K562 (cell line): Measurements from ENCODE around the gene ASB18. TPM values are rescaled to one million over a fixed set of nuclear protein-coding genes. Genes with fewer than 3 reads are reported as not detected.
A peak's percentile ranks its signal among the peaks of the same experiment; 100 is the strongest.

Experiments
- ATAC-seq: fragments of 200-7000 bp; cut with Tn5 transposase; 3 replicates; pipeline ENCODE4 v1.9.1; 2020; ENCODE audit warnings: moderate library complexity
- BruUV-seq: library from RNA; stranded (reverse); fragments of 400-500 nt; replicated peaks from 2 replicates; lab custom pipeline; 2021; lab: Mats Ljungman, UMichigan
- CTCF ChIA-PET: fragments of 300-600 bp; formaldehyde crosslinking; extraction: SDS; loops from one replicate; lab custom pipeline; 2021; ENCODE audit warnings: low intra/inter-chr PET ratio; lab: Yijun Ruan, JAX
- POLR2A ChIA-PET: fragments of 300-600, 350-650 bp; sonication (Branson Sonifier 250); formaldehyde crosslinking; extraction: SDS; loops from one replicate; lab custom pipeline; 2021; ENCODE audit warnings: antibody characterized with exemption, inconsistent platforms; lab: Yijun Ruan, JAX
- DNase-seq, 4 experiments: peaks; one replicate each; pipeline versions ENCODE4 v3.0.0 to v3.0.0-alpha.2; 2011 to 2018; ENCODE audit warnings: low spot score in 3 of 4, mixed read lengths in 3 of 4; ENCODE audit errors: extremely low read depth in 1 of 4
- FAIRE-seq: peaks from 2 replicates; lab custom pipeline; 2011; peaks lifted over from hg19 to GRCh38; lab: Jason Lieb, UNC
- H2AFZ ChIP-seq: 2 replicates; pipeline ENCODE4 v1.6.0; 2011; ENCODE audit warnings: low read depth, low read length, control low read depth, inconsistent platforms
- H3K27ac ChIP-seq: fragments of 200-600 bp; 3 replicates; pipeline ENCODE4 v1.8.0; 2011; ENCODE audit warnings: low read depth, mild to moderate bottlenecking, control low read depth, inconsistent platforms, low read length, moderate library complexity, mixed read lengths; ENCODE audit errors: extremely low read depth
- H3K27me3 ChIP-seq, 2 experiments: fragments of 300-600 bp in 1 of 2; 2 replicates in 1 of 2; 3 replicates in 1 of 2; pipeline versions ENCODE4 v1.6.0 to v1.8.0; 2011; ENCODE audit warnings: inconsistent platforms in 2 of 2, low read length in 2 of 2, mild to moderate bottlenecking in 1 of 2, mixed read lengths in 1 of 2, moderate library complexity in 1 of 2; ENCODE audit not compliant: control insufficient read depth in 2 of 2, insufficient read depth in 2 of 2
- H3K36me3 ChIP-seq: fragments of 300-600 bp; 3 replicates; pipeline ENCODE4 v1.8.0; 2011; ENCODE audit warnings: mild to moderate bottlenecking, low read length, inconsistent platforms; ENCODE audit not compliant: control insufficient read depth, insufficient read depth
- H3K4me1 ChIP-seq, 2 experiments: fragments of 200-600 bp in 1 of 2; replicated peaks in 1 of 2; 2 replicates in 1 of 2; 3 replicates in 1 of 2; pipeline versions ENCODE4 v1.5.1 to v1.8.0; 2011; ENCODE audit warnings: inconsistent platforms in 2 of 2, low read length in 2 of 2, mild to moderate bottlenecking in 1 of 2, mixed read lengths in 1 of 2, moderate library complexity in 1 of 2; ENCODE audit not compliant: control insufficient read depth in 2 of 2, insufficient read depth in 2 of 2
- H3K4me2 ChIP-seq: 2 replicates; pipeline ENCODE4 v1.6.1; 2011; ENCODE audit warnings: low read length, control low read depth, inconsistent platforms, mixed read lengths; ENCODE audit not compliant: insufficient read depth
- H3K4me3 ChIP-seq: fragments of 200-600 bp; sonication (generic), shearing (Covaris generic); 2 replicates; pipeline ENCODE4 v1.5.1; 2016; ENCODE audit warnings: control low read depth, inconsistent platforms
- H3K79me2 ChIP-seq: fragments of 200-600 bp; 3 replicates; pipeline ENCODE4 v1.8.0; 2011; ENCODE audit warnings: low read length, inconsistent platforms; ENCODE audit not compliant: control insufficient read depth, insufficient read depth
- H3K9ac ChIP-seq, 2 experiments: 2 replicates each; pipeline versions ENCODE4 v1.6.0 to v1.6.1; 2011; ENCODE audit warnings: low read depth in 2 of 2, low read length in 2 of 2, control low read depth in 1 of 2, inconsistent platforms in 1 of 2, mild to moderate bottlenecking in 1 of 2, mixed read lengths in 1 of 2; ENCODE audit not compliant: insufficient read depth in 1 of 2
- H3K9me1 ChIP-seq: one replicate; pipeline ENCODE4 v1.6.0; 2011; ENCODE audit warnings: inconsistent platforms, mild to moderate bottlenecking, low read length, moderate library complexity; ENCODE audit not compliant: control insufficient read depth, insufficient read depth
- H3K9me3 ChIP-seq: replicated peaks from 2 replicates; pipeline ENCODE4 v1.5.1; 2011; ENCODE audit warnings: low read depth, low read length, inconsistent platforms; ENCODE audit not compliant: control insufficient read depth, insufficient read depth
- H4K20me1 ChIP-seq: replicated peaks from 2 replicates; pipeline ENCODE4 v1.6.1; 2011; ENCODE audit warnings: low read length, inconsistent platforms, mixed read lengths; ENCODE audit not compliant: control insufficient read depth, insufficient read depth
- CREM ChIP-seq: IDR thresholded peaks from 2 replicates; pipeline ENCODE4 v1.6.1; 2014; ENCODE audit warnings: antibody characterized with exemption, low read depth
- CTCF ChIP-seq, 3 experiments: IDR thresholded peaks in 2 of 3; conservative IDR thresholded peaks in 1 of 3; 2 replicates each; pipeline ENCODE4 v1.5.1; 2011 to 2012; ENCODE audit warnings: low read length in 3 of 3, mild to moderate bottlenecking in 3 of 3, control low read depth in 2 of 3, improper control_type of control experiment in 1 of 3, inconsistent platforms in 1 of 3, low read depth in 1 of 3, mixed read lengths in 1 of 3, moderate library complexity in 1 of 3; ENCODE audit not compliant: insufficient read depth in 2 of 3
- CXXC5 ChIP-seq: fragments of 250-450 bp; sonication (Bioruptor Pico); IDR thresholded peaks from 2 replicates; pipeline ENCODE4 v1.8.0; 2022; ENCODE audit warnings: inconsistent platforms, mild to moderate bottlenecking, moderate library complexity
- E2F6 ChIP-seq, 2 experiments: IDR thresholded peaks; 2 replicates each; pipeline ENCODE4 v1.6.1; 2011; ENCODE audit warnings: borderline replicate concordance in 1 of 2, control low read depth in 1 of 2, low read depth in 1 of 2, low read length in 1 of 2, mild to moderate bottlenecking in 1 of 2, mixed read lengths in 1 of 2, moderate library complexity in 1 of 2; ENCODE audit not compliant: insufficient read depth in 1 of 2, insufficient read length in 1 of 2, poor library complexity in 1 of 2, severe bottlenecking in 1 of 2; ENCODE audit errors: extremely low read depth in 1 of 2
- E4F1 ChIP-seq: fragments of 250-450 bp; sonication (Bioruptor Pico); IDR thresholded peaks from 2 replicates; pipeline ENCODE4 v1.5.0; 2021; ENCODE audit warnings: mild to moderate bottlenecking, borderline replicate concordance
- PHF20 ChIP-seq: fragments of 450-650 bp; IDR thresholded peaks from 2 replicates; pipeline ENCODE4 v1.6.1; 2018; ENCODE audit not compliant: partially characterized antibody
- RB1 ChIP-seq: fragments of 450-650 bp; IDR thresholded peaks from 2 replicates; pipeline ENCODE4 v1.6.1; 2017; ENCODE audit warnings: low read depth, mild to moderate bottlenecking
- SIRT6 ChIP-seq: IDR thresholded peaks from one replicate; pipeline ENCODE4 v1.6.1; 2012; ENCODE audit warnings: low read depth, mild to moderate bottlenecking, control low read depth, inconsistent platforms, low read length, moderate library complexity
- SIX5 ChIP-seq, 2 experiments: IDR thresholded peaks; 2 replicates each; pipeline ENCODE4 v1.6.1; 2011; ENCODE audit warnings: low read length in 2 of 2, borderline replicate concordance in 1 of 2, low read depth in 1 of 2, mild to moderate bottlenecking in 1 of 2, moderate library complexity in 1 of 2; ENCODE audit not compliant: insufficient read depth in 1 of 2
- U2AF2 ChIP-seq: fragments of 200-400 bp; formaldehyde crosslinking; optimal IDR thresholded peaks from 2 replicates; pipeline ENCODE3; 2017; ENCODE audit warnings: low read depth, mild to moderate bottlenecking, low read length
- ZNF583 ChIP-seq: fragments of 250-450 bp; sonication (Bioruptor Pico); IDR thresholded peaks from 2 replicates; pipeline ENCODE4 v1.4.0; 2020
- WGBS: fragments of 100-300 bp; shearing (Covaris generic); methylation state at CpG from one replicate; pipeline ENCODE4 v1.1.6; 2016; ENCODE audit warnings: low coverage, mixed read lengths; ENCODE audit not compliant: insufficient coverage; ENCODE audit errors: missing lambda C conversion rate; 5-methylcytosine and 5-hydroxymethylcytosine counted together
- in situ Hi-C: fragments of 300-500 bp; cut with MboI; formaldehyde crosslinking; loops from 4 replicates; pipeline ENCODE4 v1.15.0; 2018; ENCODE audit warnings: inconsistent platforms, mixed read lengths
- intact Hi-C: fragments of 100-400 bp; cut with micrococcal nuclease; formaldehyde crosslinking; loops from 2 replicates; pipeline ENCODE4 v1.14.2; 2022
- polyA plus RNA-seq, 8 experiments: library from polyadenylated mRNA; depleted of rRNA in 4 of 8; stranded (reverse) in 5 of 8; unstranded in 3 of 8; fragments of >200 nt; fragmentation: Nextera tagmentation in 2 of 8; fragmentation: Illumina TruSeq in 1 of 8; extraction: Ambion mirVana in 2 of 8; extraction: Trizol in 1 of 8; gene quantifications; 2 replicates each; pipeline versions ENCODE4 v1.2.1 to v1.2.3, GENCODE V29; 2011 to 2014; ENCODE audit warnings: inconsistent platforms in 1 of 8, missing spikeins in 1 of 8
- total RNA-seq, 7 experiments: library from RNA; depleted of rRNA in 6 of 7; stranded (reverse); fragments of >200 nt in 6 of 7; fragmentation: Illumina TruSeq in 2 of 7; extraction: Trizol in 2 of 7; gene quantifications; 2 replicates each; pipeline versions ENCODE4 v1.2.1 to v1.2.3, GENCODE V29; 2011 to 2021; ENCODE audit warnings: low replicate concordance in 1 of 7

ASB18 gene
- total and polyA plus RNA-seq, 9 of the 15 experiments (the other 6 are each of a cell fraction or from before 2014, with no cell fraction given) = not detected

- TF ChIP-seq E4F1 (CRISPR knock-in tag) (no peak), RB1 (peak; percentile 54)
- TF ChIP-seq, all 486 proteins: peak for 18
Observed at GRCh38 chr2:236177967-236178889, 86.0 kb downstream of the ASB18 start (continued).

DNA sequence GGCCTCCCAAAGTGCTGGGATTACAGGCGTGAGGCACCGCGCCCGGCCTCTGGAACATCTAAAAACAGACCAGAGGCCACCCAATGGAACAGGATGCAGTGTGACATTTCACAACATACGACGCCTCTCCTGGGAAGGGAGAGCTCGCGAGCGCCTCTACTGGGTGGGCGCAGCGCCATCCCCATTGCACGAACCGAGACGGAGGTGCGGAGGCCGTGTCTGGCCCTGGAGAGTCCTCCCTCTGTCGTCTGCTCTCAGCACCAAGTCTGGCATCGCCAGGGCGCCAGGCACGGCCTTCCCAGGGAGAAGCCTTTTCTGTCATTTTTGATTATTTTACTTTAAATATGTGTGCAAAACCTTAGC, 86.6 kb downstream of the ASB18 start:
- intact Hi-C loops = no loop called here
- 0 out of 2 replicates have a peak, but pooled peaks have one; percentile 32 for TF ChIP-seq CREM
- TF ChIP-seq E2F6 (IDR thresholded peaks at IDR 0.05; ENCODE audit: borderline replicate concordance in 1 of 2, extremely low read depth in 1 of 2, insufficient read depth in 1 of 2, insufficient read length in 1 of 2, low read depth in 1 of 2, low read length in 1 of 2, poor library complexity in 1 of 2, severe bottlenecking in 1 of 2) = peak in 1 of 2 experiments; percentile 48
- TF ChIP-seq SIRT6 = no peak
- TF ChIP-seq SIX5 (IDR thresholded peaks at IDR 0.05; ENCODE audit: borderline replicate concordance in 1 of 2, insufficient read depth in 1 of 2, low read depth in 1 of 2, low read length in 2 of 2) = no peak
- TF ChIP-seq PHF20 = no peak
- TF ChIP-seq ZNF583 = no peak
- 0 out of 2 replicates have a peak, but pooled peaks have one; percentile 37 for TF ChIP-seq CXXC5 (CRISPR knock-in tag)
- TF ChIP-seq U2AF2 = no peak
- peak; percentile 46 to 89 (median 66) for TF ChIP-seq CTCF (IDR thresholded peaks at IDR 0.05 in 2 of 3, conservative IDR thresholded peaks at IDR 0.05 in 1 of 3; ENCODE audit: insufficient read depth in 2 of 3, low read depth in 1 of 3, low read length in 3 of 3)

More for the DNA sequence above, 86.6 kb downstream of the ASB18 start:
- no peaks in the 10 kb centered on the region for H3K9me3 ChIP-seq
- no peaks in the 10 kb centered on the region for H4K20me1 ChIP-seq
- no peaks in the 10 kb centered on the region for H3K27me3 ChIP-seq
- POLR2A ChIA-PET = interaction anchor here (0.7 kb wide), 1 partner anchor 446 kb away, joined by 3 read pairs; no protein-coding TSS in a partner anchor
- DNase-seq (peak; percentile 42 to 72 (median 58)), ATAC-seq (peak; percentile 95), FAIRE-seq (no peak)
- H3K9ac ChIP-seq = peak overlapping the region in 1 of 2 experiments; percentile 50; a peak in 1 of 4 replicates
- peak overlapping the region; percentile 60 for H2AFZ ChIP-seq
- H3K27ac ChIP-seq = no peak overlapping the region
- H3K4me3 ChIP-seq = peak overlapping the region; percentile 25
- CTCF ChIA-PET = interaction anchor here (1.2 to 1.8 kb wide), 2 partner anchors 400 to 412 kb away, joined by 5 to 8 read pairs; no protein-coding TSS in a partner anchor
- WGBS = 22% methylated on average over 6 of the region's 20 CpGs
- in situ Hi-C loops = loop anchor here (5.0 kb wide), 1 partner anchor 400 kb away; no protein-coding TSS in a partner anchor
- no peaks in the 10 kb centered on the region for H3K9me1 ChIP-seq
- no peaks in the 10 kb centered on the region for H3K79me2 ChIP-seq
- BruUV-seq = no TSS peak
- H3K4me1 ChIP-seq = peaks cover 2 to 20% of the 10 kb centered on the region in 2 experiments; a peak in 4 of 5 replicates
- peak overlapping the region; percentile 69 for H3K4me2 ChIP-seq
- no peaks in the 10 kb centered on the region for H3K36me3 ChIP-seq
